ENCODE measurements around the gene PMEL. TPM values are rescaled to one million over a fixed set of nuclear protein-coding genes. Genes with fewer than 3 reads are reported as not detected.

PMEL gene
- total and polyA plus RNA-seq, 4 donors = 1.1 to 4.5 (median 2.4) TPM

GRCh38 chr12:55908726-55909512, 56.9 kb downstream of the PMEL start:
- 42% methylated on average over 8 of the region's 8 CpGs for WGBS
- no peaks in the 10 kb centered on the region for H3K27me3 ChIP-seq (ENCODE audit: control insufficient read depth in 4 of 4, insufficient read depth in 4 of 4, low read length in 3 of 4)
- H3K4me1 ChIP-seq (ENCODE audit: control insufficient read depth in 4 of 4, insufficient read depth in 4 of 4, low read length in 3 of 4) = peaks cover 8 to 25% (median 11%) of the 10 kb centered on the region in 4 donors
- H3K36me3 ChIP-seq (ENCODE audit: control insufficient read depth in 4 of 4, insufficient read depth in 3 of 4, low read depth in 1 of 4, low read length in 3 of 4) = no peaks in the 10 kb centered on the region
- no peaks in the 10 kb centered on the region for H3K9me3 ChIP-seq (ENCODE audit: control insufficient read depth in 4 of 4, low read length in 3 of 4)
- TF ChIP-seq EGR1 (IDR thresholded peaks at IDR 0.05; ENCODE audit: low read depth in 2 of 2) (no peak), HNF4A (conservative IDR thresholded peaks at IDR 0.05) (peak; percentile 52 to 67), SP1 (IDR thresholded peaks at IDR 0.05) (peak; percentile 49), RXRA (IDR thresholded peaks at IDR 0.05) (peak in 1 of 2 donors; percentile 45), HNF4G (IDR thresholded peaks at IDR 0.05) (peak; percentile 28)
- H3K4me3 ChIP-seq (ENCODE audit: low read depth in 1 of 3, low read length in 3 of 3) = no peak overlapping the region
- DNase-seq (ENCODE audit: low spot score) = no peak
- peak overlapping the region; percentile 9 to 31 for H3K27ac ChIP-seq (ENCODE audit: low read depth in 1 of 2, low read length in 2 of 2)
- no peak overlapping the region for H3K9ac ChIP-seq (ENCODE audit: low read depth in 1 of 2, low read length in 2 of 2)

DNA sequence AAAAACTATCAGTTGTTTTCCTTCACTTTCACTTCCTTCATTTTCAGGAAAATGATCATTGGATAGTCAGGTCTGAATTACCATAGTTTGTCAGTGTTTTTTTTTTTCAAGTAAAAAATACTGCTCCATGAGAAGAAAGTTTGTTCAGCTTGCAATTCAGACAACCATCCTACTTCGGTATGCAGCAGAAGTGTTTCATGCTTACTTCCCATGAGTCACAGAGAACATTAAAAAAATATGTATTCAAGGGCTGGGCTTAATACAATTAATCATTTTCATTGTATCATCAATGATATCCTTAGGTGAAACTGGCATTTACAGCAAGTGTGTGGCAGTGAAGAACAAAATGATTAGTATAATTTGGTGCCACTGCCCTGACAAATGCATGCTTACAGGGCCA, 59.8 kb downstream of the PMEL start:
- Histone ChIP-seq H3K9me3 (ENCODE audit: control insufficient read depth in 4 of 4, low read length in 3 of 4) (no peaks in the 10 kb centered on the region), H3K27ac (ENCODE audit: low read depth in 1 of 2, low read length in 2 of 2) (no peak overlapping the region), H3K9ac (ENCODE audit: low read depth in 1 of 2, low read length in 2 of 2) (no peak overlapping the region), H3K36me3 (ENCODE audit: control insufficient read depth in 4 of 4, insufficient read depth in 3 of 4, low read depth in 1 of 4, low read length in 3 of 4) (peaks cover 2 to 21% (median 14%) of the 10 kb centered on the region in 4 donors), H3K4me3 (ENCODE audit: low read depth in 1 of 3, low read length in 3 of 3) (no peak overlapping the region), H3K4me1 (ENCODE audit: control insufficient read depth in 4 of 4, insufficient read depth in 4 of 4, low read length in 3 of 4) (peaks cover 6 to 18% (median 9%) of the 10 kb centered on the region in 4 donors), H3K27me3 (ENCODE audit: control insufficient read depth in 4 of 4, insufficient read depth in 4 of 4, low read length in 3 of 4) (no peaks in the 10 kb centered on the region)
- no peak for DNase-seq (ENCODE audit: low spot score)
- 86% methylated on average over 1 of the region's 1 CpG for WGBS
- no peak for TF ChIP-seq ZBTB33 (IDR thresholded peaks at IDR 0.05)
- TF ChIP-seq FOXA2 (IDR thresholded peaks at IDR 0.05) = no peak
- TF ChIP-seq EGR1 (IDR thresholded peaks at IDR 0.05; ENCODE audit: low read depth in 2 of 2) = no peak
- no peak for TF ChIP-seq HNF4A (conservative IDR thresholded peaks at IDR 0.05)
- no peak for TF ChIP-seq RXRA (IDR thresholded peaks at IDR 0.05)
- TF ChIP-seq FOXA1 (IDR thresholded peaks at IDR 0.05) = no peak
- no peak for TF ChIP-seq NR2F2 (IDR thresholded peaks at IDR 0.05)
- no peak for TF ChIP-seq YY1 (IDR thresholded peaks at IDR 0.05)
- TF ChIP-seq, protein P1, sequence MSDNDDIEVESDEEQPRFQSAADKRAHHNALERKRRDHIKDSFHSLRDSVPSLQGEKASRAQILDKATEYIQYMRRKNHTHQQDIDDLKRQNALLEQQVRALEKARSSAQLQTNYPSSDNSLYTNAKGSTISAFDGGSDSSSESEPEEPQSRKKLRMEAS (IDR thresholded peaks at IDR 0.05) = no peak
- TF ChIP-seq GABPA (IDR thresholded peaks at IDR 0.05 in 1 of 2, conservative IDR thresholded peaks at IDR 0.05 in 1 of 2) = no peak
- TF ChIP-seq, protein P2, sequence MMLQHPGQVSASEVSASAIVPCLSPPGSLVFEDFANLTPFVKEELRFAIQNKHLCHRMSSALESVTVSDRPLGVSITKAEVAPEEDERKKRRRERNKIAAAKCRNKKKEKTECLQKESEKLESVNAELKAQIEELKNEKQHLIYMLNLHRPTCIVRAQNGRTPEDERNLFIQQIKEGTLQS (IDR thresholded peaks at IDR 0.05) = no peak
- no peak for TF ChIP-seq SP1 (IDR thresholded peaks at IDR 0.05)
- no peak for TF ChIP-seq CTCF (IDR thresholded peaks at IDR 0.05; ENCODE audit: low read depth, low read length, missing input control)
- no peak for TF ChIP-seq TAF1 (conservative IDR thresholded peaks at IDR 0.05)

Other genes with a start within 250 kb of the PMEL start
- 10 to 100 TPM; 43.7 to 79.6 TPM for gene BLOC1S1, start 250.0 kb downstream of the PMEL start, total RNA-seq
- 100 to 1,000 TPM; 150 TPM for gene BLOC1S1, start 250.0 kb downstream of the PMEL start, polyA plus RNA-seq
- gene RDH5, start 245.6 kb downstream of the PMEL start, total RNA-seq = 10 to 100 TPM in 1 of 2 donors, 1 to 10 TPM in 1; 9.2 to 21.8 TPM
- 10 to 100 TPM; 36.6 to 61.7 TPM for gene RDH5, start 245.6 kb downstream of the PMEL start, polyA plus RNA-seq
- 100 to 1,000 TPM; 185 to 373 TPM for gene CD63, start 237.0 kb downstream of the PMEL start, total RNA-seq
- 100 to 1,000 TPM; 328 to 348 TPM for gene CD63, start 237.0 kb downstream of the PMEL start, polyA plus RNA-seq
- 1 to 10 TPM in 1 of 2 donors, under 1 TPM in 1; 0.84 to 5.0 TPM for gene GDF11, start 222.9 kb downstream of the PMEL start, total RNA-seq
- under 1 TPM; 0.40 to 0.55 TPM for gene GDF11, start 222.9 kb downstream of the PMEL start, polyA plus RNA-seq
- gene SARNP, start 148.3 kb downstream of the PMEL start, total RNA-seq = 10 to 100 TPM; 19.1 to 29.5 TPM
- gene SARNP, start 148.3 kb downstream of the PMEL start, polyA plus RNA-seq = 10 to 100 TPM; 21.7 to 34.2 TPM
- 10 to 100 TPM; 12.8 to 13.1 TPM for gene ORMDL2, start 148.0 kb downstream of the PMEL start, total RNA-seq
- 10 to 100 TPM; 35.7 to 54.2 TPM for gene ORMDL2, start 148.0 kb downstream of the PMEL start, polyA plus RNA-seq
- 10 to 100 TPM; 15.4 to 22.0 TPM for gene DNAJC14, start 136.5 kb downstream of the PMEL start, total RNA-seq
- 10 to 100 TPM in 1 of 2 donors, 1 to 10 TPM in 1; 4.8 to 11.9 TPM for gene DNAJC14, start 136.5 kb downstream of the PMEL start, polyA plus RNA-seq
- 1 to 10 TPM; 1.1 TPM for gene MMP19, start 123.1 kb downstream of the PMEL start, total RNA-seq
- 1 to 10 TPM; 1.6 to 2.4 TPM for gene MMP19, start 123.1 kb downstream of the PMEL start, polyA plus RNA-seq
- gene PYM1, start 38.1 kb downstream of the PMEL start, total RNA-seq = 10 to 100 TPM; 16.7 to 21.0 TPM
- 10 to 100 TPM; 21.6 to 29.4 TPM for gene PYM1, start 38.1 kb downstream of the PMEL start, polyA plus RNA-seq
- gene DGKA, start 34.9 kb downstream of the PMEL start, total RNA-seq = 10 to 100 TPM in 1 of 2 donors, 1 to 10 TPM in 1; 6.9 to 10.5 TPM
- 1 to 10 TPM; 2.1 to 3.3 TPM for gene DGKA, start 34.9 kb downstream of the PMEL start, polyA plus RNA-seq
- gene CDK2, start 788 bp upstream of the PMEL start, total RNA-seq = 10 to 100 TPM in 1 of 2 donors, 1 to 10 TPM in 1; 8.6 to 22.6 TPM
- gene CDK2, start 788 bp upstream of the PMEL start, polyA plus RNA-seq = 1 to 10 TPM; 5.1 to 7.3 TPM
- 10 to 100 TPM; 40.7 to 44.0 TPM for gene RAB5B, start 8.0 kb upstream of the PMEL start, total RNA-seq
- 10 to 100 TPM; 20.7 to 36.0 TPM for gene RAB5B, start 8.0 kb upstream of the PMEL start, polyA plus RNA-seq
- 10 to 100 TPM; 17.3 to 39.3 TPM for gene SUOX, start 31.2 kb upstream of the PMEL start, total RNA-seq
- gene SUOX, start 31.2 kb upstream of the PMEL start, polyA plus RNA-seq = 10 to 100 TPM; 33.0 to 33.1 TPM
- gene IKZF4, start 55.0 kb upstream of the PMEL start, total RNA-seq = 1 to 10 TPM in 1 of 2 donors, under 1 TPM in 1; 0.47 to 1.9 TPM
- under 1 TPM; 0.69 to 0.80 TPM for gene IKZF4, start 55.0 kb upstream of the PMEL start, polyA plus RNA-seq
- 100 to 1,000 TPM in 1 of 2 donors, 10 to 100 TPM in 1; 62.2 to 187 TPM for gene RPS26, start 75.9 kb upstream of the PMEL start, total RNA-seq
- 100 to 1,000 TPM; 250 to 402 TPM for gene RPS26, start 75.9 kb upstream of the PMEL start, polyA plus RNA-seq
- 100 to 1,000 TPM in 1 of 2 donors, 10 to 100 TPM in 1; 69.0 to 141 TPM for gene ERBB3, start 114.1 kb upstream of the PMEL start, total RNA-seq
- 10 to 100 TPM; 32.4 to 34.2 TPM for gene ERBB3, start 114.1 kb upstream of the PMEL start, polyA plus RNA-seq
- gene PA2G4, start 138.5 kb upstream of the PMEL start, total RNA-seq = 100 to 1,000 TPM in 1 of 2 donors, 10 to 100 TPM in 1; 74.3 to 148 TPM
- gene PA2G4, start 138.5 kb upstream of the PMEL start, polyA plus RNA-seq = 10 to 100 TPM; 56.8 to 62.9 TPM
- 1,000 to 10,000 TPM in 1 of 2 donors, 100 to 1,000 TPM in 1; 979 to 1,323 TPM for gene RPL41, start 150.6 kb upstream of the PMEL start, total RNA-seq
- 1,000 to 10,000 TPM; 1,640 to 2,155 TPM for gene RPL41, start 150.6 kb upstream of the PMEL start, polyA plus RNA-seq
- gene ZC3H10, start 152.2 kb upstream of the PMEL start, total RNA-seq = 1 to 10 TPM; 2.0 to 5.2 TPM
- gene ZC3H10, start 152.2 kb upstream of the PMEL start, polyA plus RNA-seq = 1 to 10 TPM; 1.3 to 1.8 TPM
- 10 to 100 TPM; 59.5 to 93.5 TPM for gene ESYT1, start 162.2 kb upstream of the PMEL start, total RNA-seq
- gene ESYT1, start 162.2 kb upstream of the PMEL start, polyA plus RNA-seq = 10 to 100 TPM; 41.0 to 58.1 TPM
- 10 to 100 TPM in 1 of 2 donors, 1 to 10 TPM in 1; 3.7 to 14.2 TPM for gene MYL6B, start 186.5 kb upstream of the PMEL start, total RNA-seq
- gene MYL6B, start 186.5 kb upstream of the PMEL start, polyA plus RNA-seq = 10 to 100 TPM; 11.2 to 13.9 TPM
- 100 to 1,000 TPM; 298 to 482 TPM for gene MYL6, start 192.3 kb upstream of the PMEL start, total RNA-seq
- 100 to 1,000 TPM; 766 to 975 TPM for gene MYL6, start 192.3 kb upstream of the PMEL start, polyA plus RNA-seq
- gene SMARCC2, start 223.4 kb upstream of the PMEL start, total RNA-seq = 10 to 100 TPM; 20.5 to 24.6 TPM
- 10 to 100 TPM; 12.8 to 24.8 TPM for gene SMARCC2, start 223.4 kb upstream of the PMEL start, polyA plus RNA-seq

All from liver (tissue), 9 donors.